GM23338 (cell line): ENCODE results near the gene SNX11. TPM values are rescaled to one million over a fixed set of nuclear protein-coding genes. Genes with fewer than 3 reads are reported as not detected.

Experiments used
- ATAC-seq: fragments of 200-7000 bp; cut with Tn5 transposase; 3 replicates; pipeline ENCODE4 v1.9.1; 2020
- DNase-seq: peaks from one replicate; pipeline ENCODE4 v3.0.0-alpha.2; 2015; ENCODE audit warnings: low spot score
- H2AFZ ChIP-seq: fragments of 200-600 bp; sonication (generic); 2 replicates; pipeline ENCODE4 v1.8.0; 2016; ENCODE audit warnings: antibody characterized with exemption, mild to moderate bottlenecking, moderate library complexity
- H3F3A ChIP-seq: fragments of 200-600 bp; sonication (generic); replicated peaks from 2 replicates; pipeline ENCODE4 v1.8.0; 2017; ENCODE audit warnings: antibody characterized with exemption, mixed run types, low read depth
- H3K27ac ChIP-seq: fragments of 200-600 bp; sonication (generic); 2 replicates; pipeline ENCODE4 v1.6.1; 2016; ENCODE audit warnings: low read depth
- H3K27me3 ChIP-seq: fragments of 200-600 bp; sonication (generic); 2 replicates; pipeline ENCODE4 v1.8.0; 2016; ENCODE audit warnings: mild to moderate bottlenecking, mixed run types, moderate library complexity; ENCODE audit not compliant: insufficient read depth
- H3K36me3 ChIP-seq: fragments of 200-600 bp; sonication (generic); 2 replicates; pipeline ENCODE4 v1.8.0; 2016; ENCODE audit warnings: mild to moderate bottlenecking; ENCODE audit not compliant: insufficient read depth
- H3K4me1 ChIP-seq: fragments of 200-600 bp; sonication (generic); 2 replicates; pipeline ENCODE4 v1.8.0; 2016; ENCODE audit warnings: mild to moderate bottlenecking, moderate library complexity; ENCODE audit not compliant: insufficient read depth
- H3K4me2 ChIP-seq: fragments of 200-600 bp; sonication (generic); 2 replicates; pipeline ENCODE4 v1.7.1; 2017; ENCODE audit warnings: mixed run types
- H3K4me3 ChIP-seq: fragments of 200-600 bp; sonication (generic); 2 replicates; pipeline ENCODE4 v1.6.1; 2016; ENCODE audit warnings: mixed run types
- H3K79me2 ChIP-seq: fragments of 200-600 bp; sonication (generic); replicated peaks from 2 replicates; pipeline ENCODE4 v1.8.0; 2017; ENCODE audit warnings: mild to moderate bottlenecking; ENCODE audit not compliant: insufficient read depth
- H3K9me2 ChIP-seq: fragments of 200-600 bp; sonication (generic); 2 replicates; pipeline ENCODE4 v1.8.0; 2017; ENCODE audit not compliant: insufficient read depth
- H4K20me1 ChIP-seq: fragments of 200-600 bp; sonication (generic); replicated peaks from 2 replicates; pipeline ENCODE4 v1.8.0; 2017; ENCODE audit warnings: mild to moderate bottlenecking; ENCODE audit not compliant: insufficient read depth
- H3K27ac Mint-ChIP-seq: 2 replicates; pipeline ENCODE4 v1.8.0; 2020; ENCODE audit warnings: inconsistent platforms, mild to moderate bottlenecking, moderate library complexity, mixed read lengths
- H3K27me3 Mint-ChIP-seq: 3 replicates; pipeline ENCODE4 v1.8.0; 2022; ENCODE audit warnings: low read depth, mild to moderate bottlenecking, moderate library complexity, mixed read lengths, inconsistent platforms; ENCODE audit not compliant: insufficient read depth, poor library complexity
- H3K36me3 Mint-ChIP-seq: 3 replicates; pipeline ENCODE4 v1.8.0; 2021; ENCODE audit warnings: low read depth, mild to moderate bottlenecking, inconsistent platforms, moderate library complexity, mixed read lengths
- H3K4me1 Mint-ChIP-seq: 3 replicates; pipeline ENCODE4 v1.8.0; 2020; ENCODE audit warnings: mild to moderate bottlenecking, inconsistent platforms, mixed read lengths
- H3K4me3 Mint-ChIP-seq: 3 replicates; pipeline ENCODE4 v1.8.0; 2021; ENCODE audit warnings: moderate library complexity, mild to moderate bottlenecking, inconsistent platforms, mixed read lengths
- H3K9me3 Mint-ChIP-seq: 3 replicates; pipeline ENCODE4 v1.8.0; 2020; ENCODE audit warnings: moderate library complexity, mild to moderate bottlenecking, inconsistent platforms, mixed read lengths
- CREB1 ChIP-seq: fragments of 250-450 bp; sonication (Bioruptor Pico); IDR thresholded peaks from 2 replicates; pipeline ENCODE4 v1.5.0; 2020; ENCODE audit warnings: low read depth, mild to moderate bottlenecking, moderate library complexity
- CTCF ChIP-seq, 2 experiments: fragments of 200-600 bp in 1 of 2; sonication (generic) in 1 of 2; conservative IDR thresholded peaks; 2 replicates each; pipeline versions ENCODE4 v1.5.1 to v1.6.1; 2016 to 2017; ENCODE audit warnings: antibody characterized with exemption in 2 of 2, low read depth in 2 of 2, mild to moderate bottlenecking in 2 of 2, moderate library complexity in 1 of 2
- ETS1 ChIP-seq: IDR thresholded peaks from 2 replicates; pipeline ENCODE4 v1.6.1; 2016; ENCODE audit warnings: antibody characterized with exemption
- EZH2 ChIP-seq: fragments of 200-600 bp; sonication (generic); IDR thresholded peaks from one replicate; pipeline ENCODE4 v1.8.0; 2017; ENCODE audit warnings: antibody characterized with exemption, mild to moderate bottlenecking, low read depth; ENCODE audit not compliant: unreplicated experiment
- EZH2phosphoT487 ChIP-seq: fragments of 200-600 bp; sonication (generic); IDR thresholded peaks from one replicate; pipeline ENCODE4 v1.8.1; 2018; ENCODE audit warnings: antibody characterized with exemption; ENCODE audit not compliant: unreplicated experiment
- JUNB ChIP-seq: IDR thresholded peaks from one replicate; pipeline ENCODE4 v1.6.1; 2016; ENCODE audit warnings: antibody characterized with exemption; ENCODE audit not compliant: unreplicated experiment
- NANOG ChIP-seq: IDR thresholded peaks from 2 replicates; pipeline ENCODE4 v1.6.1; 2016; ENCODE audit warnings: antibody characterized with exemption, borderline replicate concordance
- POLR2AphosphoS5 ChIP-seq: IDR thresholded peaks from 2 replicates; pipeline ENCODE4 v1.6.1; 2016; ENCODE audit warnings: antibody characterized with exemption, low read depth
- REST ChIP-seq: IDR thresholded peaks from one replicate; pipeline ENCODE4 v1.6.1; 2018; ENCODE audit warnings: antibody characterized with exemption; ENCODE audit not compliant: unreplicated experiment
- STAT1 ChIP-seq: IDR thresholded peaks from one replicate; pipeline ENCODE4 v1.6.1; 2016; ENCODE audit warnings: antibody characterized with exemption; ENCODE audit not compliant: unreplicated experiment
- ZNF114 ChIP-seq: fragments of 250-450 bp; sonication (Bioruptor Pico); IDR thresholded peaks from 2 replicates; pipeline ENCODE4 v1.5.0; 2020; ENCODE audit warnings: mild to moderate bottlenecking, moderate library complexity
- ZNF331 ChIP-seq: fragments of 250-450 bp; sonication (Bioruptor Pico); IDR thresholded peaks from 2 replicates; pipeline ENCODE4 v1.5.0; 2020; ENCODE audit warnings: low read depth, mild to moderate bottlenecking, moderate library complexity
- ZNF462 ChIP-seq: fragments of 250-450 bp; sonication (Bioruptor Pico); IDR thresholded peaks from 2 replicates; pipeline ENCODE4 v1.5.0; 2020; ENCODE audit warnings: mild to moderate bottlenecking, moderate library complexity
- polyA plus RNA-seq: library from polyadenylated mRNA; unstranded; fragments of >200 nt; fragmentation: Nextera tagmentation; extraction: Ambion mirVana; gene quantifications from 2 replicates; pipeline ENCODE4 v1.2.1, GENCODE V29; 2016
- total RNA-seq: library from RNA; depleted of rRNA; stranded (reverse); fragments of >200 nt; shearing (Covaris generic); gene quantifications from 2 replicates; pipeline ENCODE4 v1.2.3, GENCODE V29; 2014

SNX11 gene
- total and polyA plus RNA-seq, 2 experiments from 2014 or later = 7.9 to 16.3 TPM

GRCh38 chr17:48150597-48151001 is 43.0 kb downstream of the SNX11 start:
- Histone ChIP-seq H4K20me1 (no peaks in the 10 kb centered on the region), H2AFZ (no peak overlapping the region), H3K79me2 (no peaks in the 10 kb centered on the region), H3K27ac (no peak overlapping the region), H3K9me2 (no peaks in the 10 kb centered on the region), H3K4me1 (peaks cover 24% of the 10 kb centered on the region), H3F3A (no peaks in the 10 kb centered on the region; the same call in 1 of the 2 replicates), H3K27me3 (no peaks in the 10 kb centered on the region), H3K4me3 (no peak overlapping the region), H3K36me3 (no peaks in the 10 kb centered on the region), H3K4me2 (no peak overlapping the region)
- Mint-ChIP-seq H3K36me3 (no peaks in the 10 kb centered on the region), H3K27me3 (peaks cover 11% of the 10 kb centered on the region), H3K9me3 (no peaks in the 10 kb centered on the region), H3K27ac (no peak overlapping the region), H3K4me3 (no peak overlapping the region), H3K4me1 (peaks cover 41% of the 10 kb centered on the region)
- TF ChIP-seq EZH2 = no peak
- no peak for TF ChIP-seq ZNF114 (CRISPR knock-in tag)
- no peak for TF ChIP-seq CREB1
- no peak for TF ChIP-seq STAT1
- TF ChIP-seq EZH2phosphoT487 = no peak
- TF ChIP-seq JUNB = no peak
- TF ChIP-seq ZNF462 (CRISPR knock-in tag) = no peak
- no peak for TF ChIP-seq REST
- TF ChIP-seq CTCF (conservative IDR thresholded peaks at IDR 0.05; ENCODE audit: low read depth in 2 of 2) = no peak
- TF ChIP-seq ETS1 = no peak
- no peak for TF ChIP-seq POLR2AphosphoS5
- TF ChIP-seq NANOG = no peak
- no peak for TF ChIP-seq ZNF331 (CRISPR knock-in tag)
- no peak for ATAC-seq
- no peak for DNase-seq
